Activated naive CD4-positive, alpha-beta T cell treated with anti-CD3 and anti-CD28 coated beads, Interleukin-2, amount 50 U/mL, for 24 hours (primary cell): ENCODE measurements around the gene SYNCRIP.

ENCODE experiments used
- H3K27ac Mint-ChIP-seq: one replicate; pipeline ENCODE4 v1.8.0; 2021; ENCODE audit warnings: mild to moderate bottlenecking, mixed read lengths
- H3K27me3 Mint-ChIP-seq: one replicate; pipeline ENCODE4 v1.8.0; 2021; ENCODE audit warnings: mixed read lengths
- H3K36me3 Mint-ChIP-seq: one replicate; pipeline ENCODE4 v1.8.0; 2021; ENCODE audit warnings: mixed read lengths
- H3K4me1 Mint-ChIP-seq: one replicate; pipeline ENCODE4 v1.8.0; 2021; ENCODE audit warnings: mixed read lengths
- H3K4me3 Mint-ChIP-seq: one replicate; pipeline ENCODE4 v1.8.0; 2021; ENCODE audit warnings: mild to moderate bottlenecking, mixed read lengths
- H3K9me3 Mint-ChIP-seq: one replicate; pipeline ENCODE4 v1.8.0; 2021; ENCODE audit warnings: mixed read lengths

The SYNCRIP gene

GRCh38 chr6:85675030-85675819 is 32.5 kb upstream of the SYNCRIP start:
- H3K4me3 Mint-ChIP-seq: peak overlapping the region; percentile 98
- H3K27ac Mint-ChIP-seq: peak overlapping the region; percentile 68
- peaks cover 61% of the 10 kb centered on the region for H3K4me1 Mint-ChIP-seq
- no peaks in the 10 kb centered on the region for H3K27me3 Mint-ChIP-seq
- peaks cover 5% of the 10 kb centered on the region for H3K9me3 Mint-ChIP-seq
- peaks cover 49% of the 10 kb centered on the region for H3K36me3 Mint-ChIP-seq

GRCh38 chr6:85674604-85675003 is 31.9 kb upstream of the SYNCRIP start:
- Mint-ChIP-seq H3K27ac (peak overlapping the region; percentile 57), H3K27me3 (no peaks in the 10 kb centered on the region), H3K36me3 (peaks cover 49% of the 10 kb centered on the region), H3K4me3 (peak overlapping the region; percentile 98), H3K9me3 (peaks cover 5% of the 10 kb centered on the region), H3K4me1 (peaks cover 64% of the 10 kb centered on the region)

- H3K4me1 Mint-ChIP-seq: peaks cover 71% of the 10 kb centered on the region
- peaks cover 5% of the 10 kb centered on the region for H3K9me3 Mint-ChIP-seq
- H3K36me3 Mint-ChIP-seq: peaks cover 48% of the 10 kb centered on the region
- H3K27me3 Mint-ChIP-seq: no peaks in the 10 kb centered on the region
- H3K27ac Mint-ChIP-seq: peak overlapping the region; percentile 31
- no peak overlapping the region for H3K4me3 Mint-ChIP-seq
Observed at GRCh38 chr6:85673198-85674139, 30.8 kb upstream of the SYNCRIP start.

GRCh38 chr6:85672623-85673022 is 29.9 kb upstream of the SYNCRIP start:
- Mint-ChIP-seq H3K9me3 (peaks cover 5% of the 10 kb centered on the region), H3K27ac (peak overlapping the region; percentile 59), H3K36me3 (peaks cover 40% of the 10 kb centered on the region), H3K27me3 (no peaks in the 10 kb centered on the region), H3K4me1 (peaks cover 77% of the 10 kb centered on the region), H3K4me3 (no peak overlapping the region)

- Mint-ChIP-seq H3K4me1 (peaks cover 77% of the 10 kb centered on the region), H3K9me3 (peaks cover 5% of the 10 kb centered on the region), H3K36me3 (peaks cover 34% of the 10 kb centered on the region), H3K4me3 (no peak overlapping the region), H3K27ac (no peak overlapping the region), H3K27me3 (no peaks in the 10 kb centered on the region)
Observed at GRCh38 chr6:85672050-85672449, 29.4 kb upstream of the SYNCRIP start.

- H3K4me1 Mint-ChIP-seq: peaks cover 63% of the 10 kb centered on the region
- no peaks in the 10 kb centered on the region for H3K27me3 Mint-ChIP-seq
- no peak overlapping the region for H3K27ac Mint-ChIP-seq
- no peak overlapping the region for H3K4me3 Mint-ChIP-seq
- H3K36me3 Mint-ChIP-seq: peaks cover 20% of the 10 kb centered on the region
- no peaks in the 10 kb centered on the region for H3K9me3 Mint-ChIP-seq
Observed at GRCh38 chr6:85670573-85670972, 27.9 kb upstream of the SYNCRIP start.

GRCh38 chr6:85669735-85670194 is 27.1 kb upstream of the SYNCRIP start:
- H3K4me1 Mint-ChIP-seq: peaks cover 55% of the 10 kb centered on the region
- H3K4me3 Mint-ChIP-seq: peak overlapping the region; percentile 78
- H3K36me3 Mint-ChIP-seq: peaks cover 14% of the 10 kb centered on the region
- H3K27me3 Mint-ChIP-seq: no peaks in the 10 kb centered on the region
- H3K27ac Mint-ChIP-seq: peak overlapping the region; percentile 60
- H3K9me3 Mint-ChIP-seq: no peaks in the 10 kb centered on the region

- H3K4me3 Mint-ChIP-seq: no peak overlapping the region
- no peaks in the 10 kb centered on the region for H3K4me1 Mint-ChIP-seq
- no peaks in the 10 kb centered on the region for H3K27me3 Mint-ChIP-seq
- peaks cover 3% of the 10 kb centered on the region for H3K9me3 Mint-ChIP-seq
- H3K27ac Mint-ChIP-seq: no peak overlapping the region
- H3K36me3 Mint-ChIP-seq: peaks cover 4% of the 10 kb centered on the region
Observed at GRCh38 chr6:85662251-85662650, 19.6 kb upstream of the SYNCRIP start.

- Mint-ChIP-seq H3K9me3 (peaks cover 5% of the 10 kb centered on the region), H3K27me3 (no peaks in the 10 kb centered on the region), H3K4me1 (no peaks in the 10 kb centered on the region), H3K4me3 (no peak overlapping the region), H3K36me3 (peaks cover 6% of the 10 kb centered on the region), H3K27ac (no peak overlapping the region)
Observed at GRCh38 chr6:85660181-85660611, 17.5 kb upstream of the SYNCRIP start.

- H3K9me3 Mint-ChIP-seq: no peaks in the 10 kb centered on the region
Observed at GRCh38 chr6:85650606-85651005, 7.9 kb upstream of the SYNCRIP start.

GRCh38 chr6:85644279-85644762 is 1.6 kb upstream of the SYNCRIP start:
- Mint-ChIP-seq H3K4me1 (peaks cover 35% of the 10 kb centered on the region), H3K27me3 (no peaks in the 10 kb centered on the region), H3K36me3 (peaks cover 24% of the 10 kb centered on the region), H3K4me3 (peak overlapping the region; percentile 89), H3K9me3 (no peaks in the 10 kb centered on the region), H3K27ac (peak overlapping the region; percentile 87)

More at GRCh38 chr6:85650606-85651005, 7.9 kb upstream of the SYNCRIP start:
- no peaks in the 10 kb centered on the region for H3K36me3 Mint-ChIP-seq
- H3K4me1 Mint-ChIP-seq: peaks cover under 1% of the 10 kb centered on the region
- H3K27ac Mint-ChIP-seq: no peak overlapping the region
- H3K27me3 Mint-ChIP-seq: no peaks in the 10 kb centered on the region
- no peak overlapping the region for H3K4me3 Mint-ChIP-seq

GRCh38 chr6:85643537-85644278 is 1.0 kb upstream of the SYNCRIP start:
- H3K27me3 Mint-ChIP-seq: no peaks in the 10 kb centered on the region
- H3K36me3 Mint-ChIP-seq: peaks cover 29% of the 10 kb centered on the region
- peaks cover 41% of the 10 kb centered on the region for H3K4me1 Mint-ChIP-seq
- H3K27ac Mint-ChIP-seq: peak overlapping the region; percentile 96
- no peaks in the 10 kb centered on the region for H3K9me3 Mint-ChIP-seq
- peak overlapping the region; percentile 95 for H3K4me3 Mint-ChIP-seq

- Mint-ChIP-seq H3K36me3 (peaks cover 39% of the 10 kb centered on the region), H3K27ac (peak overlapping the region; percentile 96), H3K4me3 (peak overlapping the region; percentile 95), H3K9me3 (no peaks in the 10 kb centered on the region), H3K4me1 (peaks cover 57% of the 10 kb centered on the region), H3K27me3 (no peaks in the 10 kb centered on the region)
Observed at GRCh38 chr6:85641897-85642773, 551 bp downstream of the SYNCRIP start.

- peaks cover 62% of the 10 kb centered on the region for H3K4me1 Mint-ChIP-seq
- H3K27ac Mint-ChIP-seq: peak overlapping the region; percentile 88
- H3K36me3 Mint-ChIP-seq: peaks cover 42% of the 10 kb centered on the region
- H3K4me3 Mint-ChIP-seq: peak overlapping the region; percentile 95
- H3K27me3 Mint-ChIP-seq: no peaks in the 10 kb centered on the region
- H3K9me3 Mint-ChIP-seq: no peaks in the 10 kb centered on the region
Observed at GRCh38 chr6:85641522-85641896, 1.2 kb downstream of the SYNCRIP start.
